ENCODE data around the gene NIT1.

GRCh38 chr1:161092621-161093028 is 25.3 kb upstream of the NIT1 start:
- TF ChIP-seq POLR2AphosphoS5 (IDR thresholded peaks at IDR 0.05) (no peak), CTCF (IDR thresholded peaks at IDR 0.05) (no peak), EP300 (IDR thresholded peaks at IDR 0.05) (no peak)
